COLO668 (cell line): ENCODE measurements around the gene PPP2R2C.

Experiments
- DNase-seq: peaks from one replicate; lab custom pipeline; 2025; ENCODE audit not compliant: unreplicated experiment; lab: John Stamatoyannopoulos, UW

Gene PPP2R2C

DNA sequence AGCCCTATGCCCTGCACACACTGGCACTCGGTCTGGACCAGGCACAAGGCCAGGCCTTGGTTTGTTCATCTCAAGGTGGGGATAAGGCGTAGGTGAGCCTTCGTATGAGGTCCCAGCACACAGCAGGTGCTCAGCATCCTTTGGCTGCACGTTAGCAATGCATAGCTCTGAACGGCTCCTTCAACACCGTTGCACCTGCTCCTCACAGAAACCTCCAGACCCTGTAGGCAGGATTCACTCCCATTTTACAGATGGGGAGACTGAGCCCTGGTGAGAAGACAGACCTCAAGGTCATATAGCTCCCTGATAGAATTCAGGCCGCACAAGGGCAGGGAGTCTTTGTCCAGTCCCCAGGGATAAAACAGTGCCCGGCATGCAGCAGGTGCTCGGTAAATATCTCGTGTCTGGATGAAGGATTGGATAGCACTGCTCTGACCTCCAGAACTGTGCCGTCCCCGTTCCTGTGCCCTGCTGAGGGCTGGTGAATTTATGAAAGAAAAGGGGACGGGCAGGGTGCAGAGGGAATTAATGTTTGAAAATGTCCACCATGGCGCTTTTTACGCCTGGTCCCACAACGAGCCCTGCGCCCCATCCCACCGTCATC, 2.4 kb downstream of the PPP2R2C start:
- DNase-seq, result no peak

DNA sequence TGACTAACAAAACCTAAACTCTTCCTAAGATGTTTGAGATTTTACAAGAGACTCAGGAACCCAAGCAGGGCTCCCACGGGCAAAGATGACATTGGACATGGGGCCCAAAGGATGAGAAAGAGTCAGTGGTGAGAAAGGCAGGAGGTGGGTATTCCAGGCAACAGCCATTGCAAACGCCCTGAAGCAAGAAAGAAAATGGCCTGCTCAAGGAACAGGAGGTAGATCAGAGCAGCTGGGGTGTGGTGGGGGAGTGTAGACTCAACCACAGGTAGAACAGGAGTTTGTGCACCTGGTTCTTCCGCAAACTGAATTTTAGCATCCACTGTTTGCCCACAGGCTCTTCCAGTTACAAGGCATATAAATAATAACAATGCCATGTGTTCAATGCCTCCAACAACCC, 3.3 kb downstream of the PPP2R2C start:
- no peak for DNase-seq

DNA sequence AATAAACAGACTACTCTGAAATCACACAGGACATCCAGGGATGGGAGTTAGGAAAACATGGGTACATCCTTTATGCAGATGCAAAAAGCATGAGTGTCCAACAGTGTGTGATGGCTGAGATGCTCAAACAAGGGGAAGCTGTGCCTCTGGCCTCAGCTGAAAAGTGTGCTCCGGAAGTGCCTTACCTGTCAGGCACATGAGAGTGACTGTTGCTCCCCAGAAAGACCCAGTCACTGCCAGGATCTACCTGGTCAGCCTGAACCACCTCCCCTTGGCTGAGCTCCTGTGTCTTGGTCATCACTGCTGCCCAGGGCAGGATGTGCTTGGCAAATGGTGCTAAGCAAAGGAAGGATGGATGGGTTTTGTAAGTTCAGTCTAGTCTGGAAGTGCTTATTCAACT, 4.0 kb downstream of the PPP2R2C start:
- no peak for DNase-seq

- no peak for DNase-seq
Measured at GRCh38 chr4:6467600-6467999, 4.8 kb downstream of the PPP2R2C start.

- DNase-seq, result no peak
Measured at GRCh38 chr4:6466756-6467381, 5.5 kb downstream of the PPP2R2C start.

- no peak for DNase-seq
Measured at GRCh38 chr4:6465955-6466354, 6.5 kb downstream of the PPP2R2C start.

DNA sequence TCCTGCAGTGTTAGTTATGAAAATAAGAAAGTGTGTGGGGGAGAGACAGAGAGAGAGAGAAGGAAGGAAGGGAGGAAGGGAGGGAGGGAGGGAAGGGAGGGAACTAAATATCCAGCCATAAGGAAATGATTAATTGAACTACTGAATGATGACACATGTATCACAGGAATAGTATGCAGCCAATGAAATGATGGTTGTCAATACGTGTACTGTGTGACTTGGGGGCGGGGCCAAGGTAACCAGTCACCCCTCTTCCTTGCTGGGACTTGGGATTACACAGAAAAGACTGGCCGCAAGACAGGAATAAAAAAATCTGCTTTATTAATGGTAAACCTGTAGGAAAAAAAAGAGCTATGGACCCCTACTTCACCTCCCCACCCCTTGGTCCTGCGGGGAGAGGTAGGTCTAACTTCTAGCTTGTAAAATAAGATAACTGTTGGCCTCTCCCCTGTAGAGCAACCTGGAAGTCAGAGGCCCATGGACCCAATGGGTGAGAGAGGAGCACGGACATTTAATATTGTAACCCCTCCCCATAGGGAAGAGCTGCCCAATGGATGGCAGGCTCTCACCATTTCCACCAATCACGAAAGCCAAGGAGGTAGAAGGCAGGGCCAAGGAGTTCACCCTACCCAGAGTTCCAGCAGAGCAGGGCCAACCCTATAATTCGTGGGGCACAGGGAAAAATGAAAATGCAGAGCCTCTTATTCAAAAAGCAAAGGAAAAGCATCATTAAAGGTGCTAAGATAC, 7.4 kb downstream of the PPP2R2C start:
- no peak for DNase-seq

- no peak for DNase-seq
Measured at GRCh38 chr4:6463311-6464289, 8.8 kb downstream of the PPP2R2C start.

DNA sequence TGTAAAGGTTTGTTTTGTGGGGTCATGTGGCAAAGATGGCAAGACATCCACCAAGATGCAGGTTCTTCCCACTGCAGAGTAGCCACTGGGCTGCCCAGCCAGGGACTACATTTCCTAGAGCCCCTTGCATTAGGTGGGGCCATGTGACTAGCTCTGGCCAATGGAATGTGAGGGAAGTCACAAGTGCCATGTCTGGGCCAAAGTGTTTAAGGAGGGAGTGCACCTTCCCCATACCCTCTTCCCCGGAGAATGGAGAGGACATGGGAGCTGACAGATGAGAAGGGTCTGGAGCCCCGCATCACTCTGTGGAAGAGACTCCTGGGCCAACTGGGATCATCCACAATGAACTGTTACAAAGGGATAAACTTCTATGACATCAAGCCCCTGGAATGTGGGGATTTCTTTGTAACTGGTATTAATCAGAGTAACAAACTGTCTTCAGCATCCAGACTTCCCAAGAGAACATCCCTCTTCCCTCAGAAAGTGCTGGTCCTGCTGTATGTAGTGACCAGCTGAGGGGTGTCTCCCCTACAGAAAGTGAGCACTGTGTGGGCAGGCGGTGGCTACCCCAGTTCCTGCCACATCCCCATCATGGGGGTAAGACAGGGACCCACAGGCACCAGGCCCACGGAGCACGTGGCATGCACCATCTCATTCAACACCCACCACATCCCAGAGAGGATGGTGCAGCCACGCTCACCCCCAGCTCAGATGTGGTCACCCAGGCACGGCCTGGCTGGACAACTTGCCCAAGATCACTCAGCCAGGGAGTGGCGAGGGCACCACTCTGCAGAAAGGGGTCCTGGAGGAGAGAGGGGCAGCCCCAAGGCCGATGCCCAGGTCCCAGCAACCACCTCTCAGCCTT, 10.9 kb downstream of the PPP2R2C start:
- no peak for DNase-seq

DNA sequence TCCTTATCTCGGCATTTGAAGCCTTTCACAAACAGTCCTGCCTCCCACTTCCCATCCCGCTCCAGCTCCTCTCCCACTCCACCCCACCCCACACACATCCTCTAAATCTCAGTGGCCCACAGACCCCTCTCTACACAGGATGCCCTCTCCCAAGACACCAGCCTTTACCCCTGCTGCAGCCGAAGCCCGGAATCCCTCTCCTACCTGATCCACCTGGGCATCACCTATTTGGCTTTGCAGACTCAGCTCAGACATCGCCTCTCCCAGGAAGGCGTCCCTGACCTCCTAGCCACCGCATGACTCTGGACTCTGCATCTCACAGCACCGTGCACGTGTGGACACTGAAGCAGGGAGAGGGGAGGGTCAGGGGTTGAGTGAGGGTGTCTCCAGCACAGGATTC, 11.5 kb downstream of the PPP2R2C start:
- no peak for DNase-seq

- DNase-seq, result no peak
Measured at GRCh38 chr4:6458528-6458927, 13.9 kb downstream of the PPP2R2C start.

- no peak for DNase-seq
Measured at GRCh38 chr4:6456450-6456849, 16.0 kb downstream of the PPP2R2C start.

GRCh38 chr4:6454112-6454910, 18.1 kb downstream of the PPP2R2C start:
- DNase-seq, result no peak

- no peak for DNase-seq
Measured at GRCh38 chr4:6453688-6453990, 18.8 kb downstream of the PPP2R2C start.

GRCh38 chr4:6452897-6453687, 19.3 kb downstream of the PPP2R2C start:
- DNase-seq, result no peak

- no peak for DNase-seq
Measured at GRCh38 chr4:6452116-6452896, 20.1 kb downstream of the PPP2R2C start.

GRCh38 chr4:6451309-6451708, 21.1 kb downstream of the PPP2R2C start:
- DNase-seq, result no peak

DNA sequence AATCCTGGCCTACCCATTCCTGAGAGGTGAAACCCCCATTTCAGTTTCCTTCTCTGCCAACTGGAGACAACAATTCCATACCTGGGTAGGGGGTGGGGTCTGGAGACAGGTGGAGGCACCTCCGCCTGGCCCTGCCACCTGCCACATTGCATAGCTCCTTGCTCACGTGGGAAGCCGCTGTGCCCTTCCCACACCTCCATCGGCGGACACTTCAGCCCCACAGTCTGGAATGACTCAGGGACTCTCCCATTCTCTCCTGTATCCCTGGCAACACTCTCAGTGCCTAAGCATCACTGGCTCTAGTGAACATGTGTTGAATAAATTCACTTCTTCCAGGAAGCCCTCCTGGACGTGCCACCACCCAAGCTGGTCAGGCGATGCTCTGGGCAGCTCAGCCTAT, 21.7 kb downstream of the PPP2R2C start:
- DNase-seq, result peak; percentile 3
